Mesodermal cell (in vitro differentiated cells): ENCODE results near the gene TCERG1L.

ENCODE experiments used
- H3K27ac ChIP-seq: 2 replicates; pipeline ENCODE4 v1.7.0; 2013; ENCODE audit warnings: mild to moderate bottlenecking, low read depth, low read length, moderate library complexity; ENCODE audit not compliant: severe bottlenecking
- H3K36me3 ChIP-seq: 2 replicates; pipeline ENCODE4 v1.7.1; 2013; ENCODE audit warnings: mild to moderate bottlenecking, low read length, moderate library complexity; ENCODE audit not compliant: control insufficient read depth, insufficient read depth
- H3K4me1 ChIP-seq: one replicate; pipeline ENCODE4 v1.7.1; 2013; ENCODE audit warnings: mild to moderate bottlenecking, low read length; ENCODE audit not compliant: insufficient read depth, control insufficient read depth, poor library complexity, severe bottlenecking
- H3K4me3 ChIP-seq: 2 replicates; pipeline ENCODE4 v1.7.0; 2013; ENCODE audit warnings: low read length, control low read depth, mild to moderate bottlenecking; ENCODE audit not compliant: insufficient read depth, poor library complexity, severe bottlenecking; ENCODE audit errors: extremely low read depth
- H3K9me3 ChIP-seq: 2 replicates; pipeline ENCODE4 v1.7.1; 2013; ENCODE audit warnings: mild to moderate bottlenecking, low read length, moderate library complexity; ENCODE audit not compliant: control insufficient read depth
- WGBS, 2 experiments: methylation state at CpG; one replicate each; pipeline ENCODE4 v1.1.5; 2013; ENCODE audit warnings: missing lambda C conversion rate in 2 of 2; ENCODE audit not compliant: insufficient coverage in 2 of 2; 5-methylcytosine and 5-hydroxymethylcytosine counted together

Gene TCERG1L

DNA sequence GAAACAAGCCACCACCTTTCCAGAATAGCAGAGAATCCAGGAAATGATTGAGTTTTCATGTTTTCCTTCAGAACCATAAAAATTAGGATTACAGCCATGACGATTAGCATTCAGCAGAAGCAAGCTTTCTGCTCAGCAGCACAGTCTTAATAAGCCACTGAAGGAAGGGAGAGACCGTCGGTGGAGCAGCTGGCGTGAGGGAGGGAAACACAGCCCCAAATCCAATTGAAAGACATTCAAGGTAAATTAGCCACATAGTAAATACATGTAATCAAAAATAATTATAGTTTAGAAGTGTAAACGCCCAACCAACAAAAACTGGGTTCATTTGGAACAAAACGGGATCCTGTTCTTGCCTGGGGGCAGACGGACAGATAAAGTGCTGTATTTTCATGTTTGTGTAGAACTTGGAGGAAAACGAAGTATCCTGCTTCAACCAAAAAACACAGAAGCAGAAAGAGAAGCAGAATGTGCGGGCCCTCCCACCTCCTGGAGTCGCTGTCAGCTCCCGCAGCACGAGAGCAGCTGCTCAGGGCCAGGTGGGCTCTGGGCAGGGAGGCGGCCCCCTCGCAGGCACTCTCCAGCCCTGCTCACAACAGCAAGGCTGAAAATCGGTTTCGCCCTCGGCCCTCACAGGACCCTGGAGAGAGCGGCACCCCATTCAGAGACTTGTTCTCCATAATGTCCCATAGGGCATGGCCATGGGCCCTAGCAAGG lies 84.9 kb downstream of the TCERG1L start:
- no peak overlapping the region for H3K4me3 ChIP-seq
- 88 to 93% methylated on average over 10 of the region's 18 CpGs for WGBS, 2 experiments
- H3K4me1 ChIP-seq, result no peaks in the 10 kb centered on the region

DNA sequence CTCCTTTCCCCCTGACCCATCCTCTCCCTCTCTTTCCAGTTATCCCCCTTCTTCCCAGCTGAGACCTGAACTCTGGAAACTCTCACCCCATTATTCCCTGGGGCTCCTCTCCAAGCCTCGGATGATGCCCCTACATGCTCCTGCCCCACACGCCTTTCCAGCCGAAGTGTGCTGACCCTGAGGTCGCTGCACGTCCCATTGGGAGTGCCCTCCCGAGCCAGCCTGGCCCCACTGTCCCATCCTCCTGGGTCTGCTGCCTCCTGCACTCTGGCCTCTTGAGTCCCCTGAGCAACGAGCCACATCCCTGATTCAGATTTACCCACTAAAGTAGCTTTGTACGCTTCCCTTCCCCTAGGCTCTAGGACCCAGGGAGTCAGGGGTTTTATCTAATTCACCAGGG lies 87.4 kb downstream of the TCERG1L start:
- WGBS, 2 experiments, result 79 to 96% methylated on average over 7 of the region's 8 CpGs
- Histone ChIP-seq H3K9me3 (peaks cover 7% of the 10 kb centered on the region), H3K4me1 (no peaks in the 10 kb centered on the region), H3K4me3 (no peak overlapping the region), H3K27ac (no peak overlapping the region), H3K36me3 (no peaks in the 10 kb centered on the region)

More for the DNA sequence above, 84.9 kb downstream of the TCERG1L start:
- Histone ChIP-seq H3K36me3 (no peaks in the 10 kb centered on the region), H3K9me3 (peaks cover 16% of the 10 kb centered on the region), H3K27ac (no peak overlapping the region)

DNA sequence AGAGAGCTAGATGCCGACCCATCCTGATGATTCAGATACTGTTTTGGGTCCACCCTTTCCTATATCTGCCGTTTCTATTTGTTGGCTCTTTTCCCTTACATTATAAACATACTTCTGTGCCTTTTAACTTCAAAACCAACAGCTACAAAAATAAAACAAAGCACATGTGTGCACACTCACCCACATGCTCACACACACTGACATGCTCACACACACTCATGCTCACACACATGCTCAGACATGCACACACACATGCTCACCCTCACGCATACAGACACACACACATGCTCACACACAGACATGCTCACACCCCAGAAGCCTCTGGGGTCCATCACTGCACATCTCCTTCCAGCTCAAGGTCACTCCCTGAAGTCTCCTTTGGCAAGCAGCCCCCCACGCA lies 88.1 kb downstream of the TCERG1L start:
- Histone ChIP-seq H3K9me3 (peaks cover 5% of the 10 kb centered on the region), H3K36me3 (no peaks in the 10 kb centered on the region), H3K4me3 (no peak overlapping the region), H3K4me1 (no peaks in the 10 kb centered on the region), H3K27ac (no peak overlapping the region)
- 85 to 93% methylated on average over 3 to 4 of the region's 4 CpGs for WGBS, 2 experiments

DNA sequence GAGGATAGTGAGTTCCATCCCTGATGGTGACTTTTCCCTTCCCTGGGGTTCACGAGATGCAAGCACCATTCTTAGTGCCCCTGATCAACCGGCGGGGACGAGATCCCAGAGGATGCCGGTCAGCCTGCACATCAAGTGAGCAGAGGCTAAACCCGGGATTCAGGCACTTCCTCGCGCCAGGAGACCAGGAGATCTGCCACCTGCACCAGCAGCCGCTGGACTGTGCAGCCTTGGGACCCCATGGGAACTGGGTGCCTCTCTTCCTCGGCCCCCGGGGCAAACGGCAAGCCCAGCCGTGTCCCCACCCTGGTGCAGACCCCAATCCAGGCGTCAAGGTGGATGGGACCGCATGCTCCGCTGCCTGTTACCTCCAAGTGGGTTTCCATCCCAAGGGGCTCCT lies 88.5 kb downstream of the TCERG1L start:
- no peak overlapping the region for H3K27ac ChIP-seq
- WGBS, 2 experiments, result 93 to 94% methylated on average over 16 of the region's 16 CpGs

DNA sequence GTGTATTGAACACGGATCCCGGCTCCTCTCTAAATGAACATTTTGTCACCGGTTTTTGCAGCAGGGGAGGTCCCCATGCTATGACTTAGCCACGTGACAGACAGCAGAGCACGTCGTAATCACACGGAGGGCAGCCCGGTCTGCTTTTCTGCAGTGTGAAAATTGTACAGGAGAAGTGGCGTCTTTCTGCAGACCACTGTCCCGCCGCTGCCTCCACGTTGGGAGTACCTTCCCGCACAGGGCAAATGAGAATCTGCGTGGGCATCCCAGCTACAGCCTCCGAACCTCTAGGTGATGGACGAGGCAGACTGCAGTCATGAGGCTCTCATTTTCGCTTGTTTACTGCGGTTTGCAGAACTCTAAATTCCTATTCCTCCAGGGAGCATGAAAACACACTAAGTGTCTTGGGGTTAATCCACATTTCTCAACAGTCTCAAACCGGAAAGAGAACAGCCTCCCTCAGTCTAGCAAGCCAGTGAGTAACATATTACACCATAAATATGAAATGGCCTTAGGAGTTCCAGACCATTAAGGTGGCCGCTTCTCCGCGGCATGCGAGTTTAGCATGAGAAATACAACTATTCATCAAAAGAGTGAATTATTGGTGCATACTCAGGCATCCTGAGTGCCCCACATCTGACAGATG lies 89.8 kb downstream of the TCERG1L start:
- Histone ChIP-seq H3K9me3 (no peaks in the 10 kb centered on the region), H3K36me3 (no peaks in the 10 kb centered on the region), H3K27ac (no peak overlapping the region), H3K4me3 (no peak overlapping the region), H3K4me1 (no peaks in the 10 kb centered on the region)
- 90 to 95% methylated on average over 19 to 20 of the region's 23 CpGs for WGBS, 2 experiments

More for the DNA sequence above, 88.5 kb downstream of the TCERG1L start:
- Histone ChIP-seq H3K4me1 (no peaks in the 10 kb centered on the region), H3K4me3 (no peak overlapping the region), H3K36me3 (no peaks in the 10 kb centered on the region), H3K9me3 (peaks cover 5% of the 10 kb centered on the region)

DNA sequence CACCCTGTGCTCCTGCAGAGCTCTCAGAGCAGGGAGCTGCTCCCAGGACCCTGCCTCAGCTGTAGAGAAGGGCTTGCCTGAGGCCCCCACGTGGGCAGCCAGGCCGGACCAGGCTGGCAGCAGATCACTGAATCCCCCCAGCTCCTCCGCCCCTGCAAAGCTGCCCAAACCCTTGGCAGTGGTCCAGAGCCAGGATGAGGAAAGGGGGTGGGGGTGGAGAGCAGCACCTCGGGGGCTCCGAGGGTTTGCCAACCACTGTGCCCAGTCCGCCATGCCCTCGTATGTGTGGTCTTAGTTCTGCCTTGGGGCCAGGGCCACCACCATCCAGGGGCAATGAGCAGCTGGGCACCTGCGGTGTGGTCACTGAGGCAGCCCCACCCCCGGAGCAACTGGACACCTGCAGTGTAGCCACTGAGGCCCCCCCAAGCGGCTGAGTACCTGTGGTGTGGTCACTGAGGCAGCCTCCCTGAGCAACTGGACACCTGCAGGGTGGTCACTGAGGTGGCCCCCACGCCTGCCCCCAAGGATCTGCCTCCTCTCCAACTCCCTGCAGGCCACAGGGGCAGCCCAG lies 90.8 kb downstream of the TCERG1L start:
- Histone ChIP-seq H3K36me3 (no peaks in the 10 kb centered on the region), H3K4me3 (no peak overlapping the region), H3K27ac (no peak overlapping the region), H3K9me3 (no peaks in the 10 kb centered on the region), H3K4me1 (no peaks in the 10 kb centered on the region)
- WGBS, 2 experiments, result 93% methylated on average over 10 to 11 of the region's 11 CpGs

DNA sequence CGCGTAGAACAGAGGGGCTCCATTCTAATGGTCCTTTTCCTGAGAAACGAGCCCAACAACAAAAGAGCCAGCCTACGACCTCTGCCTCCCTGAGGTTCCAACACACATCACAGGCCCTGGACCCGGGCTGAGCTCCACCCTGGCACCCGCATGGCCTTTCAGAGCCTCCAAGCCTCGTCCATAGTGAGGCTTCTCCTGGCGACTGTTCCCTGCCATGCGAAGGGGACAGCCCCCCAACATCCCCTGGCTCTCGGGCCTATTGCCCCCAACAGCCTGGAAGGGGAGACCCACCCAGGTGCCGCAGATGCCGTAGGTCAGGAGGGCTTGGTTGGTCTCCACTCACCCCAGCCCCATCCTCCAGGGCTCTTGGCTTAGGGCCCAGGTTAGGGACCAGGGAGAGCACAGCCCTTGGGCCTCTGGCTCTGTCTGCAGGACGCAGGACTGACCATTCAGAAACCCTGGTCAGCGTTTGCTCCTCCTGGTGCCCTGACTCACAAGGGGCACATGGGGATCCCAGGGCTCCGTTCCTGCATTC lies 91.5 kb downstream of the TCERG1L start:
- Histone ChIP-seq H3K36me3 (no peaks in the 10 kb centered on the region), H3K9me3 (no peaks in the 10 kb centered on the region), H3K4me3 (no peak overlapping the region), H3K27ac (no peak overlapping the region), H3K4me1 (no peaks in the 10 kb centered on the region)
- WGBS, 2 experiments, result 90 to 92% methylated on average over 12 to 13 of the region's 15 CpGs

DNA sequence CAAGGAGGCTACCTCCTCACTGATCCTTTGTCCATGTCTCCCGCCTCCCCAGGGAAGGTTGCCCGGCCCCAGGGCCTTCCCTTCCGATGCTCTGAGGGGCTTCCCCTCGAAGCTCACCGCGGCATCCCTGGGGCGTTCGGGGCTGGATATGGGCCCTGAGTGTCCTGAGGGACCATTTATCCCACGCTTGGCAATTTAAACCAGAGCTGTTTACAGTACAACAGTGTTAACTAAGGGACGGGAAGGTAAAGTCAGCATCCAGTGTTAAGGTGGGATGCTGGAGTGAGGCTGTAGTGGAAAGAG lies 92.0 kb downstream of the TCERG1L start:
- Histone ChIP-seq H3K9me3 (no peaks in the 10 kb centered on the region), H3K36me3 (no peaks in the 10 kb centered on the region), H3K4me3 (no peak overlapping the region), H3K4me1 (no peaks in the 10 kb centered on the region), H3K27ac (no peak overlapping the region)
- 83 to 97% methylated on average over 9 to 10 of the region's 10 CpGs for WGBS, 2 experiments

DNA sequence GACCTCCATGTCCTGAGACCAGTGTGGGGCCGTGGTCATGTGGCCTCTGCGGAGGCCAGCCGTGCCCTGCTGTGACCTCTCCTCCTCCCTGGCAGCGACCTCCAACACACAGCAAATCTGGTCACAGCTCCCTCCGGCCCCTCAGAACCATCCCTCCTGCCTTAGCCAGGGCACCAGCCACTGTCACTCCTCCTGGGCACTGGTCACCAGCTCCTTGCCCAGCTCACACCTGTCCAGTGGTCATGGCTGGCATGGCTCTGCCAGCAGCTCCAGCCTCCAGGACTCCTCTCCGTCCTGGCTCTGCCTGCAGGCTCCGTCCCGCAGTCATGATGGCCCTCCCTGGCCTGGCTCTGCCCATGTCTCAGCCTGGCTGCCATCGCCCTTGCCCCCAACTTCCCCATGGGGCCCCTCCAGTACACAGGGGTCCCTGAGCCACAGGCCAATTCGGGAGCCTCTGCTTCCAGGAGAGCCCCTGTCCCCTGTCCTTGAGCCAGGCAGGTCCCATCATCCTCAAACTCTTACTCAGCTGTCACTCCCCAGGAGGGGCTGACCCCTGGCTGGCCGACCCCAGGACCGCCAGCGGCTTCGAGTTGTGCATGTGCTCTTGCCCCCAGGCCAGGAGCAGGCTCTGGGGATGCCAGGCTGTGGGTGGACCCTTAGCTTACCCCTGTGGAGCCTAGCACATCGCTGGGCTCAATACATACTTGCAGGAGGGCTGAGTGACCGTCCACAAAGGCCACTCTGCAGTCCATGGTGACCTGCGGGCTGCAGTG lies 92.5 kb downstream of the TCERG1L start:
- Histone ChIP-seq H3K36me3 (no peaks in the 10 kb centered on the region), H3K9me3 (no peaks in the 10 kb centered on the region), H3K4me1 (no peaks in the 10 kb centered on the region), H3K4me3 (no peak overlapping the region), H3K27ac (no peak overlapping the region)
- 93 to 95% methylated on average over 13 to 17 of the region's 17 CpGs for WGBS, 2 experiments

DNA sequence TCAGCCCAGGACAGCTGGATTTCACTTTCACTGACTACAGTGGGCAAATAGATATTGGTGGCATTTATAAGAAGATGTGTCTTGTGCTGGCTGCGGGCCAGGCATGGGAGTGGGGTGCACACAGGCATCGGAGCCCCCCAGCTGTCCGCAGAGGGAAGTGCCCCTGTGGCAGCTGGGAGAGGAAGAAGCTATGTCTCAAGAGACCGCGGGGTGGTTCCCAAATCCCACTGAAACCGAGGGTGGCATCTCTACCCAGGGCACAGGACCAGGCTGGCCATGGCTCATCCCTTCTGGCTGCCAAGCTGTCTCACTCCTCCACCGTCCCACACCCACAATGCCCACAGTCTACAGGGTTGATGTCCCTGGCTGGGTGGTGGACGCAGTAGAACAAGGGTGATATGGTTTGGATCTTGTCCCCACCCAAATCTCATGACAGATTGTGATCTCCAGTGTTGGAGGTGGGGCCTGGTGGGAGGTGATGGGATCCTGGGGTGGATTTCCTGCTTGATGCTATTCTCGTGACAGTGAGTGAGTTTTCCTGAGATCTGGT lies 94.8 kb downstream of the TCERG1L start:
- WGBS, 2 experiments, result 83 to 95% methylated on average over 4 to 6 of the region's 9 CpGs
- Histone ChIP-seq H3K4me3 (no peak overlapping the region), H3K4me1 (no peaks in the 10 kb centered on the region), H3K9me3 (no peaks in the 10 kb centered on the region), H3K36me3 (no peaks in the 10 kb centered on the region), H3K27ac (no peak overlapping the region)
